HG03521 (cell line): Measurements from ENCODE around the gene SACM1L.
"Not testable (repeated sequence)": the region's sequence is repeated elsewhere in the genome, so short reads cannot be mapped to it uniquely, and the experiment has no call there.

ENCODE experiments used
- ATAC-seq: cut with Tn5 transposase; IDR thresholded peaks from one replicate; pipeline ENCODE4 v1.9.1; 2021; ENCODE audit warnings: mild to moderate bottlenecking, moderate library complexity; ENCODE audit not compliant: unreplicated experiment

Gene SACM1L

GRCh38 chr3:45737234-45737633 is 48.0 kb downstream of the SACM1L start:
- no peak for ATAC-seq

GRCh38 chr3:45739991-45740390 is 50.8 kb downstream of the SACM1L start:
- no peak for ATAC-seq

- ATAC-seq, result no peak
These were observed 52.1 kb downstream of the SACM1L start for GRCh38 chr3:45741247-45741646.

- ATAC-seq, result no peak
These were observed 52.7 kb downstream of the SACM1L start for GRCh38 chr3:45741742-45742460.

- ATAC-seq, result no peak
These were observed 53.4 kb downstream of the SACM1L start for GRCh38 chr3:45742461-45743089.

- ATAC-seq, result no peak
These were observed 57.1 kb downstream of the SACM1L start for GRCh38 chr3:45746165-45746776.

- no peak for ATAC-seq
These were observed 57.8 kb downstream of the SACM1L start for GRCh38 chr3:45746777-45747622.

GRCh38 chr3:45748068-45748467 is 58.9 kb downstream of the SACM1L start:
- ATAC-seq, result no peak

- ATAC-seq, result not testable (repeated sequence)
These were observed 59.9 kb downstream of the SACM1L start for GRCh38 chr3:45749036-45749600.

GRCh38 chr3:45749880-45750279 is 60.7 kb downstream of the SACM1L start:
- ATAC-seq, result no peak

- ATAC-seq, result no peak
These were observed 62.5 kb downstream of the SACM1L start for GRCh38 chr3:45751537-45752242.

- no peak for ATAC-seq
These were observed 63.9 kb downstream of the SACM1L start for GRCh38 chr3:45753095-45753494.

- no peak for ATAC-seq
These were observed 65.3 kb downstream of the SACM1L start for GRCh38 chr3:45754461-45754860.

GRCh38 chr3:45756055-45756454 is 66.9 kb downstream of the SACM1L start:
- no peak for ATAC-seq

- not testable (repeated sequence) for ATAC-seq
These were observed 67.9 kb downstream of the SACM1L start for GRCh38 chr3:45757141-45757540.

GRCh38 chr3:45758871-45759270 is 69.7 kb downstream of the SACM1L start:
- ATAC-seq, result no peak

GRCh38 chr3:45759851-45760250 is 70.7 kb downstream of the SACM1L start:
- no peak for ATAC-seq

- ATAC-seq, result no peak
These were observed 71.9 kb downstream of the SACM1L start for GRCh38 chr3:45760878-45761711.

- no peak for ATAC-seq
These were observed 72.6 kb downstream of the SACM1L start for GRCh38 chr3:45761831-45762230.
